Right lobe of liver (tissue), 6 donors: ENCODE data around the gene GNAL. TPM values are rescaled to one million over a fixed set of nuclear protein-coding genes. Genes with fewer than 3 reads are reported as not detected.

Experiments used
- ATAC-seq, 4 donors: fragments of 200-7000 bp; cut with Tn5 transposase; one replicate each; pipeline ENCODE4 v1.9.1; 2020; ENCODE audit warnings: mild to moderate bottlenecking in 4 of 4, moderate library complexity in 4 of 4
- DNase-seq, 3 donors: peaks; one replicate each; pipeline ENCODE4 v3.0.0-alpha.2; 2020
- H3K27ac ChIP-seq, 3 donors: fragments of 200-600 bp; one replicate each; pipeline ENCODE4 v1.8.0; 2022
- H3K27me3 ChIP-seq, 2 donors: fragments of 200-600 bp; one replicate each; pipeline ENCODE4 v1.8.0; 2022
- H3K36me3 ChIP-seq, 4 donors: fragments of 200-600 bp; sonication (generic) in 1 of 4; one replicate each; pipeline versions ENCODE4 v1.5.1 to v1.8.0; 2017 to 2022; ENCODE audit warnings: control low read depth in 1 of 4
- H3K4me1 ChIP-seq, 4 donors: fragments of 200-600 bp; sonication (generic) in 1 of 4; one replicate each; pipeline versions ENCODE4 v1.5.1 to v1.8.0; 2017 to 2022; ENCODE audit warnings: control low read depth in 1 of 4
- H3K4me3 ChIP-seq, 3 donors: fragments of 200-600 bp; one replicate each; pipeline ENCODE4 v1.8.0; 2022
- H3K9me3 ChIP-seq, 4 donors: fragments of 200-600 bp; sonication (generic) in 1 of 4; one replicate each; pipeline versions ENCODE4 v1.5.1 to v1.8.0; 2017 to 2022; ENCODE audit warnings: control low read depth in 1 of 4
- POLR2A ChIP-seq: fragments of 450-650 bp; IDR thresholded peaks from one replicate; pipeline ENCODE4 v1.6.1; 2017; ENCODE audit warnings: antibody characterized with exemption, mild to moderate bottlenecking
- WGBS: methylation state at CpG from one replicate; pipeline ENCODE4 v1.1.6; 2018; ENCODE audit warnings: low coverage, low lambda C conversion rate; ENCODE audit not compliant: insufficient coverage; ENCODE audit errors: missing lambda C conversion rate; 5-methylcytosine and 5-hydroxymethylcytosine counted together
- intact Hi-C, 2 donors: fragments of 100-400 bp; cut with DNase I; formaldehyde crosslinking; loops; one replicate each; pipeline versions ENCODE4 v1.11.2 to v1.14.1; 2022
- total RNA-seq, 6 experiments: library from RNA; depleted of rRNA in 2 of 6; stranded (reverse); fragments of >200 nt in 2 of 6; fragmentation: NEBNext Ultra II Directional in 3 of 6; extraction: Animal tissue kit (Norgen Biotek cat#: 25700) in 3 of 6; gene quantifications; one replicate each; pipeline versions ENCODE4 v1.1.0 to v1.2.4, GENCODE V29; 2016 to 2023
- TF ChIP-seq, protein P1 (sequence below), 4 donors: fragments of 200-600 bp in 3 of 4; fragments of 450-650 bp in 1 of 4; IDR thresholded peaks; one replicate each; pipeline versions ENCODE4 v1.5.1 to v1.8.0; 2016 to 2022; ENCODE audit warnings: antibody characterized with exemption in 4 of 4, mild to moderate bottlenecking in 2 of 4
- donor health status: DM: no; HTN: yes; CAD: no.
- donor health status: DM: no; HTN: no; CAD: no.
- donor health status: DM: no; HTN: no; CAD: no.
- donor health status: DM: no; HTN: yes; CAD: no.
- donor health status: DM: no; HTN: yes; CAD: no.

Gene GNAL
- total RNA-seq, 6 experiments from 2014 or later: 0.19 to 1.9 (median 1.2) TPM

- Histone ChIP-seq H3K27ac (no peak overlapping the region), H3K4me1 (no peaks in the 10 kb centered on the region), H3K9me3 (no peaks in the 10 kb centered on the region), H3K36me3 (no peaks in the 10 kb centered on the region), H3K27me3 (no peaks in the 10 kb centered on the region), H3K4me3 (no peak overlapping the region)
- DNase-seq: no peak
- TF ChIP-seq POLR2A: no peak
- TF ChIP-seq, protein P1, sequence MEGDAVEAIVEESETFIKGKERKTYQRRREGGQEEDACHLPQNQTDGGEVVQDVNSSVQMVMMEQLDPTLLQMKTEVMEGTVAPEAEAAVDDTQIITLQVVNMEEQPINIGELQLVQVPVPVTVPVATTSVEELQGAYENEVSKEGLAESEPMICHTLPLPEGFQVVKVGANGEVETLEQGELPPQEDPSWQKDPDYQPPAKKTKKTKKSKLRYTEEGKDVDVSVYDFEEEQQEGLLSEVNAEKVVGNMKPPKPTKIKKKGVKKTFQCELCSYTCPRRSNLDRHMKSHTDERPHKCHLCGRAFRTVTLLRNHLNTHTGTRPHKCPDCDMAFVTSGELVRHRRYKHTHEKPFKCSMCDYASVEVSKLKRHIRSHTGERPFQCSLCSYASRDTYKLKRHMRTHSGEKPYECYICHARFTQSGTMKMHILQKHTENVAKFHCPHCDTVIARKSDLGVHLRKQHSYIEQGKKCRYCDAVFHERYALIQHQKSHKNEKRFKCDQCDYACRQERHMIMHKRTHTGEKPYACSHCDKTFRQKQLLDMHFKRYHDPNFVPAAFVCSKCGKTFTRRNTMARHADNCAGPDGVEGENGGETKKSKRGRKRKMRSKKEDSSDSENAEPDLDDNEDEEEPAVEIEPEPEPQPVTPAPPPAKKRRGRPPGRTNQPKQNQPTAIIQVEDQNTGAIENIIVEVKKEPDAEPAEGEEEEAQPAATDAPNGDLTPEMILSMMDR (IDR thresholded peaks at IDR 0.05): no peak
- intact Hi-C loops: no loop called here
- no peak for ATAC-seq
- WGBS: 68% methylated on average over 6 of the region's 6 CpGs
These were observed 173.5 kb downstream of the GNAL start for GRCh38 chr18:11862468-11863137.

- ATAC-seq: no peak
- no peaks in the 10 kb centered on the region for H3K36me3 ChIP-seq
- H3K4me3 ChIP-seq: no peak overlapping the region
- H3K27me3 ChIP-seq: no peaks in the 10 kb centered on the region
- 65% methylated on average over 2 of the region's 2 CpGs for WGBS
- TF ChIP-seq, protein P1 (IDR thresholded peaks at IDR 0.05): no peak
- TF ChIP-seq POLR2A: no peak
- no peak for DNase-seq
- no peak overlapping the region for H3K27ac ChIP-seq
- no peaks in the 10 kb centered on the region for H3K4me1 ChIP-seq
- no peaks in the 10 kb centered on the region for H3K9me3 ChIP-seq
- intact Hi-C loops: no loop called here
These were observed 175.4 kb downstream of the GNAL start for GRCh38 chr18:11864471-11864870.

GRCh38 chr18:11865071-11865470 is 176.0 kb downstream of the GNAL start:
- H3K36me3 ChIP-seq: no peaks in the 10 kb centered on the region
- H3K4me1 ChIP-seq: no peaks in the 10 kb centered on the region
- H3K4me3 ChIP-seq: no peak overlapping the region
- intact Hi-C loops: no loop called here
- ATAC-seq (no peak), DNase-seq (no peak)
- TF ChIP-seq, protein P1 (IDR thresholded peaks at IDR 0.05): no peak
- no peak for TF ChIP-seq POLR2A
- no peaks in the 10 kb centered on the region for H3K9me3 ChIP-seq
- 83% methylated on average over 10 of the region's 12 CpGs for WGBS
- H3K27me3 ChIP-seq: no peaks in the 10 kb centered on the region
- no peak overlapping the region for H3K27ac ChIP-seq

- WGBS: 80% methylated on average over 8 of the region's 10 CpGs
- ATAC-seq: no peak
- Histone ChIP-seq H3K27me3 (no peaks in the 10 kb centered on the region), H3K4me1 (no peaks in the 10 kb centered on the region), H3K9me3 (no peaks in the 10 kb centered on the region), H3K4me3 (no peak overlapping the region), H3K27ac (no peak overlapping the region), H3K36me3 (no peaks in the 10 kb centered on the region)
- no peak for DNase-seq
- TF ChIP-seq, protein P1 (IDR thresholded peaks at IDR 0.05): no peak
- no peak for TF ChIP-seq POLR2A
- intact Hi-C loops: no loop called here
These were observed 177.3 kb downstream of the GNAL start for GRCh38 chr18:11866329-11866728.
